HG02759 (cell line): Measurements from ENCODE around the gene C11orf91.

ENCODE experiments used
- ATAC-seq: cut with Tn5 transposase; IDR thresholded peaks from one replicate; pipeline ENCODE4 v1.9.1; 2021; ENCODE audit warnings: mild to moderate bottlenecking, moderate library complexity; ENCODE audit not compliant: unreplicated experiment

Gene C11orf91

DNA sequence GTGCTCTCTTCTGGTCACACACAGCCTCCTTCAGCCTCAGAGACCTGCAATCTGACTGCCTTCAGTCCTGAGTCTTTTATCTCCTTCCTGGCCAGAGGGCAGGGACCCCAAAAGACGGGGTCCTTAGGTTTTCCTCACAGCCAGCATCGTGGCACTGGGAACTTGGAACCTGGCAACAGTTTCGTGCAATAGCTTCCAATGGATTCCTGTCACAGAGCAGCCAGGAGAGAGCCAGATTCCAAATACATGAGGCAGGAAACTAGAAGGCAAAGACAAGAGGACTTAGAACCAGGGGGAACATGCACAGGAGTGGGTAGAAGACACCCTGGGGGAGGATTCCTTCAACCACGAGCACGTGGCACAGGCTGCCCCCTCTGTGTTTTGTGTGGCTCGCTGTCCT lies 48.6 kb downstream of the C11orf91 start:
- ATAC-seq = no peak

DNA sequence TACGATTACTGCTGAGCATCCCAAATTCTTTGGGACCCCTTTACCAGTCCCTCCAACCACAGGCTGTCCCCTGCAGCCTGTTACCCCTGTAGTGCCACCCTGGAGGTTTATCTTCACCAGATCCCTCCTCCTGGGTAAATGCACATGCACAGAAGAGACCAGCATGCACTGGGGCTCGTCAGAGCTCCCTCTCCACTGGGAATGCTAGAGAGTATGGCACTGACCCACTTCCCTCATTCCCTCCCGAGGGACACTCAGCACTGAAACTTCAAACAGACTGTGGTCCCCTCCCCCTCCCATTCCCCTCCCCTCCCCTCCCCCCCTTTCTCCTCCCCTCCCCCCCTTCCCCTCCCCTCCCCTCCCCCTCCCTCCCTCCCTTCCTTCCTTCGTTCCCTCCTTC lies 49.1 kb downstream of the C11orf91 start:
- no peak for ATAC-seq

DNA sequence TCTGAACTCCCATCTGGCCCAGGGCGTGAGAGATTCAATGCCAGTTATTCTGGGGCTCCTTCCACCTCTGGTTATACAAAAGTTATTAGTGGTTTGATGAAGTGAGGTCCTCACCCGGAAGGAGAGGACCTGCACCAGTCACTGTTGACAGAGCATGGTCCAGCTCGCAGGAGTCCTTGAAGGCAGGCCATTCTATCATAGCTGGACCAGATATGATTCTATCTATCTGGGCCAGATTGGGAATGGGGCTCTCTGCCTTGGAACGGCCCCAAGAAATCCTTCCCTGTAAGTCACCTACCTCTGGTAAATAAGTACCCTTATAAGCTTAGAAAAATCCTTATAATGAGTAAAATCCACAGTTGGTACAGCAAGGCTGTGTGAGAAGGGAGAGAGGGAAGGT lies 50.7 kb downstream of the C11orf91 start:
- no peak for ATAC-seq
